ENCODE data around the gene NAAA.
"Not testable (repeated sequence)": the region's sequence is repeated elsewhere in the genome, so short reads cannot be mapped to it uniquely, and the experiment has no call there.

GRCh38 chr4:75910831-75911230, 30.0 kb downstream of the NAAA start:
- TF ChIP-seq FOS, MAFK, SMC3 (IDR thresholded peaks at IDR 0.05; ENCODE audit: low read depth, low read length): not testable (repeated sequence)
- TF ChIP-seq, protein P1, sequence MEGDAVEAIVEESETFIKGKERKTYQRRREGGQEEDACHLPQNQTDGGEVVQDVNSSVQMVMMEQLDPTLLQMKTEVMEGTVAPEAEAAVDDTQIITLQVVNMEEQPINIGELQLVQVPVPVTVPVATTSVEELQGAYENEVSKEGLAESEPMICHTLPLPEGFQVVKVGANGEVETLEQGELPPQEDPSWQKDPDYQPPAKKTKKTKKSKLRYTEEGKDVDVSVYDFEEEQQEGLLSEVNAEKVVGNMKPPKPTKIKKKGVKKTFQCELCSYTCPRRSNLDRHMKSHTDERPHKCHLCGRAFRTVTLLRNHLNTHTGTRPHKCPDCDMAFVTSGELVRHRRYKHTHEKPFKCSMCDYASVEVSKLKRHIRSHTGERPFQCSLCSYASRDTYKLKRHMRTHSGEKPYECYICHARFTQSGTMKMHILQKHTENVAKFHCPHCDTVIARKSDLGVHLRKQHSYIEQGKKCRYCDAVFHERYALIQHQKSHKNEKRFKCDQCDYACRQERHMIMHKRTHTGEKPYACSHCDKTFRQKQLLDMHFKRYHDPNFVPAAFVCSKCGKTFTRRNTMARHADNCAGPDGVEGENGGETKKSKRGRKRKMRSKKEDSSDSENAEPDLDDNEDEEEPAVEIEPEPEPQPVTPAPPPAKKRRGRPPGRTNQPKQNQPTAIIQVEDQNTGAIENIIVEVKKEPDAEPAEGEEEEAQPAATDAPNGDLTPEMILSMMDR (conservative IDR thresholded peaks at IDR 0.05; ENCODE audit: low read depth, low read length), result not testable (repeated sequence)

Data from IMR-90 (cell line).